HG02852 (cell line): ENCODE data around the gene SLC6A7.

Experiments
- ATAC-seq: cut with Tn5 transposase; IDR thresholded peaks from one replicate; pipeline ENCODE4 v1.9.1; 2021; ENCODE audit warnings: mild to moderate bottlenecking, moderate library complexity; ENCODE audit not compliant: unreplicated experiment

SLC6A7 gene

GRCh38 chr5:150155258-150156026, 34.4 kb upstream of the SLC6A7 start, which contains the start of gene PDGFRB:
Gene PDGFRB (minus strand): TSS chr5:150155845. CDS start chr5:150137047, 18,798 bp downstream.
- ATAC-seq = peak; percentile 46

GRCh38 chr5:150156027-150156368, 33.9 kb upstream of the SLC6A7 start:
- ATAC-seq = no peak

GRCh38 chr5:150156540-150156939, 33.3 kb upstream of the SLC6A7 start:
- ATAC-seq = no peak

- ATAC-seq = no peak
These were observed 32.7 kb upstream of the SLC6A7 start for GRCh38 chr5:150157168-150157567.

- ATAC-seq = no peak
These were observed 31.5 kb upstream of the SLC6A7 start for GRCh38 chr5:150158170-150158949.

GRCh38 chr5:150159031-150159430, 30.8 kb upstream of the SLC6A7 start:
- no peak for ATAC-seq

GRCh38 chr5:150159741-150160179, 30.1 kb upstream of the SLC6A7 start:
- ATAC-seq = no peak

- ATAC-seq = no peak
These were observed 29.3 kb upstream of the SLC6A7 start for GRCh38 chr5:150160448-150161081.

GRCh38 chr5:150161242-150162141, 28.4 kb upstream of the SLC6A7 start:
- ATAC-seq = peak; percentile 78

GRCh38 chr5:150162142-150162513, 27.7 kb upstream of the SLC6A7 start:
- no peak for ATAC-seq

- ATAC-seq = no peak
These were observed 26.8 kb upstream of the SLC6A7 start for GRCh38 chr5:150163035-150163434.

- no peak for ATAC-seq
These were observed 26.3 kb upstream of the SLC6A7 start for GRCh38 chr5:150163547-150164059.

GRCh38 chr5:150164211-150164980, 25.5 kb upstream of the SLC6A7 start:
- ATAC-seq = no peak

GRCh38 chr5:150166037-150166649, 23.7 kb upstream of the SLC6A7 start:
- no peak for ATAC-seq

GRCh38 chr5:150166650-150167511, 23.0 kb upstream of the SLC6A7 start, which contains the start of gene CDX1:
Gene CDX1 (plus strand): TSS chr5:150166778. CDS start chr5:150166877, 99 bp downstream.
- ATAC-seq = no peak

- no peak for ATAC-seq
These were observed 22.4 kb upstream of the SLC6A7 start for GRCh38 chr5:150167512-150167850.

- ATAC-seq = no peak
These were observed 22.0 kb upstream of the SLC6A7 start for GRCh38 chr5:150167908-150168307.

GRCh38 chr5:150168864-150169263, 21.0 kb upstream of the SLC6A7 start:
- ATAC-seq = no peak
